Measurements from ENCODE around the gene CLINT1. TPM values are rescaled to one million over a fixed set of nuclear protein-coding genes. Genes with fewer than 3 reads are reported as not detected.

Gene CLINT1
- total and polyA plus RNA-seq, 9 of the 15 experiments (the other 6 are each of a cell fraction or from before 2014, with no cell fraction given) = 23.6 to 125 (median 71.4) TPM

DNA sequence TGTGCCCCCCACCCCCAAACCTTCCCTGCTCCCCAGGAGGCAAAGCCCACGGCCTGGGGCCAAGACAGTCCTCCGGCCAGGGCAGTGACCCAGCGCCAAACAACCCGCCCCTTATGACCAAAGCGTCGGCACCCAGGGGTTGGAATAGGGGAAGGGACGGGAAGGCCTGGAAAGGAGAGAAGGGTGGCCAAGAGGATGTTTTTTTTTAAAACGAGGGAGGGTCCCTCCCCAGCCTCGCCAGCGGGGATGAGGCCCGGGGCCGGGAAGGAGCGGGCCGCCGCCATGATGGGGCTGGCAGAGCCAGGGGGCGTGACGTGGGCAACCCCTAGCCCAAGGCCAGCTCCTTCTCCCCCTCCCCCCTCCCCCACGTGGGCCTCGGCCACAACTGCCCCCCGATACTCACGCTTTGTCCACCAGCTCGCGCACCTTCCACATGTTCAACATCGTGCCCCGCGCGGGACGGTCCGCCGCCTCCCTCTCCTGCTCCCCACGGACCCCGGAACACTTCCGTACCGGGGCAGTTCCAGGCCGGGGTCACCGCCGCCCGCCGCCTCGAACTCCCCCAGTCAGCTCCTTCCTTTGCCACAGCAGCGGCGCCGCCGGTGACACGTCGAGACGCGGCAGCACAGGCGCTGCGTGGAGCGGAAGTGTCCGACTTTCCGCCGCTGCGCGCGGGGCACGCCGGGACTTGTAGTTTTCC, at the start of gene CLINT1 (continued):
- TF ChIP-seq ZNF644 (tag; IDR thresholded peaks at IDR 0.05; ENCODE audit: low read depth) = no peak
- TF ChIP-seq, protein P1, sequence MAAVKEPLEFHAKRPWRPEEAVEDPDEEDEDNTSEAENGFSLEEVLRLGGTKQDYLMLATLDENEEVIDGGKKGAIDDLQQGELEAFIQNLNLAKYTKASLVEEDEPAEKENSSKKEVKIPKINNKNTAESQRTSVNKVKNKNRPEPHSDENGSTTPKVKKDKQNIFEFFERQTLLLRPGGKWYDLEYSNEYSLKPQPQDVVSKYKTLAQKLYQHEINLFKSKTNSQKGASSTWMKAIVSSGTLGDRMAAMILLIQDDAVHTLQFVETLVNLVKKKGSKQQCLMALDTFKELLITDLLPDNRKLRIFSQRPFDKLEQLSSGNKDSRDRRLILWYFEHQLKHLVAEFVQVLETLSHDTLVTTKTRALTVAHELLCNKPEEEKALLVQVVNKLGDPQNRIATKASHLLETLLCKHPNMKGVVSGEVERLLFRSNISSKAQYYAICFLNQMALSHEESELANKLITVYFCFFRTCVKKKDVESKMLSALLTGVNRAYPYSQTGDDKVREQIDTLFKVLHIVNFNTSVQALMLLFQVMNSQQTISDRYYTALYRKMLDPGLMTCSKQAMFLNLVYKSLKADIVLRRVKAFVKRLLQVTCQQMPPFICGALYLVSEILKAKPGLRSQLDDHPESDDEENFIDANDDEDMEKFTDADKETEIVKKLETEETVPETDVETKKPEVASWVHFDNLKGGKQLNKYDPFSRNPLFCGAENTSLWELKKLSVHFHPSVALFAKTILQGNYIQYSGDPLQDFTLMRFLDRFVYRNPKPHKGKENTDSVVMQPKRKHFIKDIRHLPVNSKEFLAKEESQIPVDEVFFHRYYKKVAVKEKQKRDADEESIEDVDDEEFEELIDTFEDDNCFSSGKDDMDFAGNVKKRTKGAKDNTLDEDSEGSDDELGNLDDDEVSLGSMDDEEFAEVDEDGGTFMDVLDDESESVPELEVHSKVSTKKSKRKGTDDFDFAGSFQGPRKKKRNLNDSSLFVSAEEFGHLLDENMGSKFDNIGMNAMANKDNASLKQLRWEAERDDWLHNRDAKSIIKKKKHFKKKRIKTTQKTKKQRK (IDR thresholded peaks at IDR 0.05; ENCODE audit: borderline replicate concordance, low read depth, low read length) = no peak
- no peak for TF ChIP-seq ELF4 (CRISPR knock-in tag; IDR thresholded peaks at IDR 0.05)
- no peak for TF ChIP-seq KLF13 (tag; IDR thresholded peaks at IDR 0.05; ENCODE audit: borderline replicate concordance, low read depth)
- no peak for TF ChIP-seq MEIS2 (IDR thresholded peaks at IDR 0.05; ENCODE audit: partially characterized antibody)
- TF ChIP-seq ZBTB12 (CRISPR knock-in tag; IDR thresholded peaks at IDR 0.05) = peak; percentile 88
- no peak for TF ChIP-seq SNAPC5 (CRISPR knock-in tag; IDR thresholded peaks at IDR 0.05)
- peak; percentile 76 for TF ChIP-seq CHD1 (IDR thresholded peaks at IDR 0.05; ENCODE audit: low read length)
- TF ChIP-seq YY1 (IDR thresholded peaks at IDR 0.05; ENCODE audit: borderline replicate concordance in 1 of 3, control insufficient read depth in 1 of 3, extremely low read depth in 1 of 3, insufficient read depth in 3 of 3, insufficient read length in 1 of 3, insufficient replicate concordance in 2 of 3, low read depth in 1 of 3, low read length in 2 of 3) = peak in 2 of 3 experiments; percentile 47 to 78
- no peak for TF ChIP-seq IFI16 (CRISPR knock-in tag; IDR thresholded peaks at IDR 0.05)
- TF ChIP-seq HOMEZ (CRISPR knock-in tag; IDR thresholded peaks at IDR 0.05) = no peak
- peak; percentile 31; the same call in 1 of the 2 replicates for TF ChIP-seq ZBTB7A (IDR thresholded peaks at IDR 0.05; ENCODE audit: borderline replicate concordance, control insufficient read depth, low read depth, low read length)
- peak; percentile 94 for TF ChIP-seq PHF8 (IDR thresholded peaks at IDR 0.05; ENCODE audit: borderline replicate concordance, low read length)
- no peak for TF ChIP-seq ZNF589 (CRISPR knock-in tag; IDR thresholded peaks at IDR 0.05; ENCODE audit: low read depth)
- TF ChIP-seq ZBTB33 (CRISPR knock-in tag; IDR thresholded peaks at IDR 0.05) = no peak
- no peak for TF ChIP-seq BCOR (IDR thresholded peaks at IDR 0.05)
- peak; percentile 71 for TF ChIP-seq ETV5 (CRISPR knock-in tag; IDR thresholded peaks at IDR 0.05; ENCODE audit: low read depth)
- no peak; the same call in 1 of the 2 replicates for TF ChIP-seq TCF3 (CRISPR knock-in tag; IDR thresholded peaks at IDR 0.05)

All from K562 (cell line).